Measurements from ENCODE around the gene PPEF2.
"Not testable (repeated sequence)": the region's sequence is repeated elsewhere in the genome, so short reads cannot be mapped to it uniquely, and the experiment has no call there.

Gene PPEF2

DNA sequence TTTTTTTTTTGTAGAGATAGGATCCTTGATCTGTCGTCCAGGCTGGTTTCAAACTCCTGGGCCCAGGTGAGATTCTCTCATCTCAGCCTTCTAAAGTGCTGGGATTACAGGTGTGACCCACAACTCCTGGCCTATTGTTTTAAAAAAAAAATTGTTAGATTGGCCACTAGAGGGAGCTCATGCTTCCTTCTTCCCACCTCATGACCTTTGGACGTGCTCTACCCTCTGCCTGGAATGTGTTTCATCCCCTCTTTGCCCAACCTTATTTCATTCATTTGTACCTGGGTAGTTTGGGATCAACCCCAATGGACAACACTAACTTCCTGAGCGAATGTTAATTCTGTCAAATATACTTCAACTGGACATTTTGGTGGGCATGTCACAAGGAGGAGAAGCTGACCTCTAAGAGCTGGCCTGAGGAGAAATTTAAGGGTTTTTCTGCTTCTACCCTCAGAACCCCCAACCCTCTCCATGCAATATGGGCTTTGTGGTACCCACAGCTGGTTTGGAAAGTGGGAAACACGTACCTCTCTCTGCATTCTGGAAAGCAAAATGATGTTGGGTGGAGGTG, 6.4 kb downstream of the PPEF2 start:
- no peak for DNase-seq

DNA sequence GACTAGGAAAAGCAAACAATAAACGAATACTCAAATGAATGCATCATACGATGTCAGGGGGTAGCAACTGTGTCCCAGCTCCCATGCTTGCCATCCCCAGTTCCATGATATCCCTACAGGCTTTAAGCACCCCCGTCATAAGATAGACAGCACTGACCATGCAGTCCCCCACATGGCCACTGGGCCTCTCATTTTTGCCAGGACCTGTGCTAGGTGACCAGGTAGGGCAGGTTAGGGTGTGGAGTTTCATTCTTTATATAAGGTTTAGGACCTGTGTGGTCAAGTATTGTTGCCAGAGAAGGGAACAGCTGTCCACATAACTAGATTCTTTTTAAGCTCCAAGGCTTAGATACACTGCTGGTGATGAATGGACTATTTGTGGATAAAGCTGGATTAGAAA, 9.7 kb downstream of the PPEF2 start:
- DNase-seq: no peak

DNA sequence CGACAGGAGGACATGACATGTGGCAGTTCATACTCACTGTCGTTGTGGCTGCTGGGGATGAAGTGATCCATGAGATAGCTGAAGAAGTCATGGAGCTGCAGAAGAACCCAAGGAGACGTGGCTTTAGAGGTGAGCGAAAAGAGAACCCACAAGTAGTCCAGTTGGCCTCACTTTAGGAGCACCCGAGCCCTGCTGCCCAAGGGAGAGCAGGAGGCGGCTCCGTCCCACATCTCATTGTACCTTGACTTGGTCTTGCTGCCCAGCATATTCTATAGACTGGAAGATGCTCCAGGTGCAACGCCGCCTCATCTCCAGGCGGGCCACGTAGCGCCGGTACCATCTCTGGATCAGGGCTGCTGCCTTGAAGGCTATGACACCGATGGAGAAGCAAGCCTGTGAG, 10.6 kb downstream of the PPEF2 start:
- no peak for DNase-seq

DNA sequence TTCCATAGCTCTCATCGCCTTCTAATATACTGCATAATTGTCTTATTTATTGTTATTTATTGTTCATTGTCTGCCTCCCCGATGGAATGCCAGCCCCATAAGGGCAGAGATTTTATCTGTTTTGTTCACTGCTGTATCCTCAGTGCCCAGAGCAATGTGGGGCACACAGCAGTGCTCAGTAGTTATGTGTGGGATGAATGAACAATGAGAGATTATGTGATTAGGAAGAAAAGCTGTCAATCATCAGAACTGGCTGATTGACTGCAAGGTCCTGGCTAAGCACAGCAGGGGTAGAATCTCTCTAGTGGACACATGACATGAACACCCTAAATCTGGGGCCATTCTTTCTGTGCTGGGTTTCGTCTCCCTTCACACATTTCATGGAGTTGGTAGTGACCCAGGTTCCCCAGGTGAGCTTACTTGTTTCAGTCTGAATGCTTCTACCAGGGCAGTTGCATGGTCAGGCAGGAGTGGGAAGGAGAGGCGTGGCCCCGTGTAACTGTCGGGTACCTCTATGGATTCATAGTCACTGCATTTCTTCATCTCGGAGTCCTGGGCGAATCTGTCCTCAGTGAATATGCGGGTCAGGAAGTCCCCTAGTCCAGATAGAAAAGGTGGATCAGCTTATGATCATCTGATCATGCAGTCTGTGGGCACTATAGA, 12.6 kb downstream of the PPEF2 start:
- DNase-seq: no peak

DNA sequence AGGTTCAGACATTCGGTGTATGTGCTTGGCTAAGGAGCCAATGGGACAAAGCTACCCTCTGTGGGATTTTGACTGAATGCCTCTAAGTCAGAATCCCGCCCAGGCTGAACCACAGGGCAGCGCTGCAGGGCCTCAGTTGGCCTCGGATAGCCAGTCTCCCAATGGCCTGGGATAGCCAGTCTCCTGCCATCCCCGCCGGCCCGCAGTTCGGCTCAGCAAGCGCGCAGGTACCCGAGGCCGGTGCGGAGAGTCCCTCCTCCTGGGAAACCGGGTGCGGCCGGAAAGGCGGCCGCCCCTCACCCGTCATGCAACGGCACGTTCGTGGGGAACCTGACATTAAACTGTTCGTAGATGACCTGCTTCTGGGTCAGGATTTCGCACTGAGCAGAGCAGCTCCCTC, 16.1 kb downstream of the PPEF2 start:
- no peak for DNase-seq

DNA sequence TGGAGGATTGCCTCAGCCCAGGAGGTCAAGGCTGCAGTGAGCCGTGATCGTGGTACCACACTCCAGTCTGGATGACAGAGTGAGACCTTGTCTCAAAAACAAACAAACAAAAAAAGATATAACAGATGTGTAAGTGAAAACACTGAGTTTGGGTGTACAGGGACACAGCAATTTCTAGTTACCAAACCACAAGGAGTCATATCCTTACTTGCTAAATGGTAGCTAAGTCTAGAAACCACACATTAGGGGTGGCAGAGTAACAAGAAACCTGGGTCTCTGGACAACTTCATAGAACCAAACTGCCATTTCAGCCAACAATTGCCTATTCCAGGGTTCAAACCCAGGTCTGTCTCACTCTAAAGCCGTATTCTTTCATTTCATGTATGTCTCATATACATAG, 20.8 kb downstream of the PPEF2 start:
- DNase-seq: no peak

DNA sequence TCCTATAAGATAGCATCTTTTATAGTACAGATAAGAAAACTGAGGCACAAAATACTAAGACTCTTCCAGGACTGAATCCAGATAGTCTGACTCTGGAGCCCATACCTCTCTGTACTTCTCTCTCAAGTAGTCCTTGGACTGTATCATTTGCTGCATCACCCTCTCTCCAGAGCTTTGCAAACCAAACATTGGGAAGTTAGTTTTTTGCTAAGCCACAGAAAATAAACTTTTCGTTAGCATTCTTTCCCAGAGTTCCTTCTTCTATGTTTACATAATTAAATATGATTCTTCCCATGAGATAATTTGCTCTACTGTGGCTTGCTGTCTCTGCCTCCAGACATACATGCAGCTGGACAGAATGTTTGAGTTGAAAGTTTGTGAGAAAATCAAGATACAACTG, 22.0 kb downstream of the PPEF2 start:
- no peak for DNase-seq

DNA sequence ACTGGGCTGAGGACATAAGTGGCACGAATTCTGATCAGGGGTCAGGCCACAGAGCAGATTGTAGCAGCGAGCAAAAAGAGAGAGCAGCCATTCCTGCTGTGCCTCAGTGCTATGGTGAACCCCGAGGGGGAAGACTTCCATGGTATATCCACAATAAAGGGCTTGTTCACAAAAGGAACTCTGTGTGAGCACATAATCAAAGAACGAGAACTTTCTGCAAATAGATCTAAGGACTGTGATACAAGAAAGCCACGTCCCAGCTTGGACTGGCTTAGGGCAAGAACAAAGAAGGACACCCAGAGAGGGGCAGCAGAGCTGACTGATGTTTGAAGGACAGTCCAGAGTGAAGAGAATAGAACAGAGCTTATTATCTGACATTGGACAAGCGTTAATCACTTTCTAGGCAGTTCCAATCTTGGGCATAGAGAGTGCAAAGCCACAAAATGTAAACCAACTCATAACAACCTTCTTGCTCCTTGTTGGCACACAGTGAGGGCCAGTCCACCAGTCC, 24.0 kb downstream of the PPEF2 start:
- DNase-seq: no peak

DNA sequence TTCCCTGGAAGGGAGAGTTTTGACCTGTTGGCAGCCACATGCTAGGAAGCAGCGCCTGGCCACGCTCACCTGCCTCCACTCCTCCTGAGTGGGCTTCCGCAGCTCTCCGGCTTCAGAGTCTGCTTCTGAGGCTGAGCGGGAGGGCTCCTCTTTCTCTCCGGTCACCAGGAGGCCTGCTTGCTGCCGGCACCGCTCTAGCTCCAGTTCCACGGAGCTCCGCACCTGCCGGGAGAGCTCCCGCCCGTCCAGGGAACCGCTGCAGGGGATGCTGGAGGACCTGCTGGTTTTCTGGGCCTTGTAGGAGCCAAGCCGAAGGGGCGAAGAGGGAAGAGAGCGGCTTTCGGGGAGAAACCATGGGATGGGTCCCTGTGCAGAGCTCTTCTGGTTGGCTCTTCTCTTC, 26.0 kb downstream of the PPEF2 start:
- no peak for DNase-seq

DNA sequence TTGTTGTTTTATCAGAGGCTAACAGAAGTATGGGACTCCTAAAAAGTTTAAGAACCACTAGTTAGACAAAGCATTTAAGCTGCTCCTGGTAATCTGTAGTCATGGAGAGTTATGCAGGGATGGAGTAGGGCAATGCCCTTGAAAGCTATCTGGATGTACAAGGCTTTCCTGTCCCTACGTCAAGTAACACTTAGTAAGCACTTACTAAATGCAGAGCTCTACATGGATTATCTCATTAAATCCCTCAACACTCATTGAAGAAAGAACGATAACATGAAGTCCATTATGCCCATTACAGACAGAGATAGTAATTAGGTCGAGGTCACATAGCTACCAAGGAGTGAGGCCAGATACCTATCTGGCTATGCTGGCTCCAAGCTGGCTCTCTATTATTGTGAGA, 33.2 kb downstream of the PPEF2 start:
- no peak for DNase-seq

DNA sequence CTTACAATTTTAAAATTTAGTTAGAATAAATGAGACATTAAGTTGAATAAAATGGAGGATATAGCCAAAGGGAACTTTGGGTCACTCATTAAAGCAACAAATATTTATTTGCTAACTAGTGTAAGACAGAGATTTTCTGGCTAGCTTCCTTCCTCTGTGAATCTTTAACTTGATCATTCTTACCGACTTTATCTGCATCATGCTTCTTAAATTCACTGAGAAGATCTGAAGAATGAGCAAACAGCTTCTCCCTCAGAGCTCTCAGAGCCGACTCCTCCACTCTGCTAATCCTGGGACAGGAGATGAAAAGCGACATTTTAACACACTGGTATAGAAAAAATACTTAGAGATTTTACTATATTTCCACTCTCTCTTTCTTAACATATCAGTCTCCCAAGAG, 35.1 kb downstream of the PPEF2 start:
- DNase-seq: no peak

DNA sequence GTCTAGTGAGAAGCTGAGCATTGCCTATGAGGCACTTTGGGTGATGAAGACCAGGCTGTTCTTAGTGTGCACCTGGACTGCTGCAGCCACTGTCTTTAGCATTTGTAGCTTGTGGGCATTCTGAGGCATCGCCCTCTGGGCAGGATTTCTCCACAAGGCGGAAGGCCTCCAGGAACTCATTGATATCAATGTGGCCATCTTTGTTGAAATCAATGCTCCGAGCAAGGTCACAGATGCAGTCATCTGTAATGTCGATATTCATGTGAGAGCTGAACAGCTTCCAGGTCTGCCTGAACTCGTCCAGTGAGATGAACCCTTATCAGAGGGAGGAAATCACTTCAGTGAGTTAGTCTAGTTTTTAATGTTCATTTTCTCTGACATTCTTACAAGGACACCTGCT, 41.6 kb downstream of the PPEF2 start:
- DNase-seq: no peak

DNA sequence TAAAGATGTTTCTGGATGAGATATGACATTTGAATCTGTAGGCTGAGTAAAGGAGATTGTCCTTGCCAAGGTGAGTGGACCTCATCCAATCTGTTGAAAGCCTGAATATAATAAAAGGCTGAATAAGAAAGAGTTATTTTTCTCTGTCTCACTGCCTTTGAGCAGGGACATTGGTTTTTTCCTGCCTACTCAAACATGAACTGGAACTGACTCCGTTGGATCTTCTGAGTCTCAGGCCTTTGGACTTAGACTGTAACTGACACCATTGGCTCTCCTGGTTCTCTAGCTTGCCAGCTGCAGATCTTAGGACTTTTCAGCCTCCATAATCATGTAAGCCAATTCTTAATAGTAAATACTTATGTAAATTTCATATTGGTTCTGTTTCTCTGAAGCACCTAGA, 43.5 kb downstream of the PPEF2 start:
- no peak for DNase-seq

DNA sequence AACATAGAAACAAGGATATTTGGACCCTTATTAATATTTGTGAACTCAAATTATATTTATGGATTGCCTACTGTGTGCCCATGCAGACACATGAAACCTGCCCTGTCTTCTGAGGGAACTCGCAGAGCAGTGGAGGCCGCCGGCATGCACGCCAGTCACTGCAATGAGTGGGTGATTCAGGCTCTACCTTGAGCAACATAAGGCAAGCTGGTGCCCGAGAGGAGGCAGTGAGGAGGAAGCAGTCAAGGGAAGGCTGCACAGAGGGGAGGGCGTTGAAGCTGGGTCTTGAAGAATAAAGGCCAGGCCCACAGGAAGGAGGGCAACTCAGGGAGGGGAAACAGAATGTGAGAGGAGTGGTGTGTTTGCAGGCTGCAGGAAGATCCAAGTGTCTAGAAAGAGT, 52.8 kb downstream of the PPEF2 start:
- DNase-seq: no peak

DNA sequence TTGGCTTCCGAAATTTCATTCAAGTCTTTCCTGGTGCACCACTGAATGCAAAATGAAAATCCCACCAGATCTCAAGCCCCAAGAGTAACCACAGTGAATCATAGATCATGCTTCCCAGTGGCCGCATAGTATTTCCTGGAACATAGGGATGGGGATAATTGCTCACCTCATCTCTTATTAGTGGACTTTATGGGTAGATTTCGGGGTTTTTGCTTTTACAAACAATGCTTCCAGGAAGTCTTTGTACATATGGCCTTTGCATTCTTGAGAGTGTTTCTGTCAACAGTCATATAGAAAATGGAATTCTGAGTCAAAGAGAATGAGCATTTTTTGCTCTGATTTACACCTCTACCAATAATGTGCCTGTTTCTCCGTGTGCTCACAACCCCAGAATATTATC, 53.4 kb downstream of the PPEF2 start:
- no peak for DNase-seq

DNA sequence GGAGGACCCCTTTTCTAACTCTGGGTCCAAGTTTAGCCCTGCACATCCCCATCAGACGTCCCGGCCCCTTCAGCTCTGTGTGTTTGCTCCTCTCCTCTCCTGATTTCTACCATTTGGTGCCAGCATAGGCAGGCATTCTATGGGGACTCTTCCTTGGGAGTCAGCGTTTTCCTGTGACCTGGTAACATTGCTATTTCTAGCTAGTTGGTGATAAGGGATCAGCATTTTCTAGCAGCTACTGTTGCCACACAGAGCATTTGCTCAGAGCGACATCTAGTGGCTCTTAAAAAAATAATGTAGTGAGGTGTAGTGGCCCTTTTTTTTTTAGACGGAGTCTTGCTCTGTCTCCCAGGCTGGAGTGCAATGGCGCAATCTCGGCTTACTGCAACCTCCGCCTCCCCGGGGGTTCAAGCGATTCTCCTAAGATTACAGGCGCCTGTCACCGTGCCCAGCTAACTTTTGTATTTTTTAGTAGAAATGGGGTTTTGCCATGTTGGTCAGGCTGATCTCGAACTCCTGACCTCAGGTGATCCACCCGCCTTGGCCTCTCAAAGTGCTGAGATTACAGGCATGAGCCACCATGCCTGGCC, 54.0 kb downstream of the PPEF2 start:
- not testable (repeated sequence) for DNase-seq

DNA sequence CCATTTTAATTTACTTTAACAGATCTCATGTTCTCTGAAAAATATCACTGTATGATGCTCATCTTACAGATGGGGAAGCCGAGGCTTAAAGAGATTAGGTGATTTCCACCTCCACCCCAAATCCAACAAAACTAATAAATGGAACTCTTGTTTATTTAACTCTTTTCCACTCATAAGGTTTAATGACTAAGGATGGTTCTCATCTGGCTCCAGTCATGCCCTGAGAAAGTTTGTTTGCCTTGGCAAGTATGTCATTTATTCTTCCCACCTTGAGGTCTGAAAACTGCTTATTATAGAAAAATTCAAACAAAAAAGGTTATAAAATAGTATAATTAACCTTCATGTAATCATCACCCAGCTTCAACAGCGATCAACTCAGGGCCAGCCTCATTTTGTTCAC, 56.3 kb downstream of the PPEF2 start:
- DNase-seq: no peak

DNA sequence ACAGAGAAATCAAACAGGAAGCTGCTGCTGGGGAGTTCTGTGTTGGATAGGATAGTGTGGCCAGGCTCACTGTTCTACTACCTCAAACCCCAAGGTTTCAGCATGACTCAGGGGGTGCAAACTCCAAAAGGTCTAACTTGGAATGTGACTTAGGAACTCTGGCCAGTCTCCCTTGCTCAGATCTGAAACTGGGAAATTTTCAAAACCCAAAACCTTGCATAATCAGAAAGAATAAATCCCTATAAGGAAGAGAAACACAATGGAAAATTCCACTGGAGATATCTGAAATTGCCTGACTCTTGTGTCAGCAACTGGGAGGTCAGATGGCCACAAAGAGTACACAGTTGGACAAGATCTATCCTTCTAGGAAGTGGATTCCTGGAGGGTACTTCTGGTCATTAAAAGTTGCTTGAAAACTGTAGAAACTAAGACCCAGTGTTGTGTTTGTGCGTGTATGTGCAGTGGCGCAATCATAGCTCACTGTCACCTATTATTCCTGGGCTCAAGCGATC, 58.0 kb downstream of the PPEF2 start:
- DNase-seq: no peak

DNA sequence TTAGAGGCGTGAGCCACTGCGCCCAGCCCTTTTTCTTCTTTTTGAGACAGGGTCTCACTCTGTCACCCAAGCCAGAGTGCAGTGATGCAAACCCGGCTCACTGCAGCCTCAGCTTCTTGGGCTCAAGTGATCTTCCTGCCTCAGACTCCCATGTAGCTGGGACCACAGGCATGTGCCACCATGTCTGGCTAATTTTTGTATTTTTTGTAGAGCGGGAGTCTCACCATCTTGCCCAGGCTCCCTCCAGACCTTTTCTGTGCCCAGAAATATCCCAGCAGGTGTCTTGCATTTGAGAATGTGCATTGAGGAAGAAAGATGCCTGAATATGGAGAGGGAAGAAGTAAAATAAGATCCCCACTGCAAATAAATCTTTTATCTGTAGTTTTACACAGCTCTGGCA, 58.7 kb downstream of the PPEF2 start:
- no peak for DNase-seq

DNA sequence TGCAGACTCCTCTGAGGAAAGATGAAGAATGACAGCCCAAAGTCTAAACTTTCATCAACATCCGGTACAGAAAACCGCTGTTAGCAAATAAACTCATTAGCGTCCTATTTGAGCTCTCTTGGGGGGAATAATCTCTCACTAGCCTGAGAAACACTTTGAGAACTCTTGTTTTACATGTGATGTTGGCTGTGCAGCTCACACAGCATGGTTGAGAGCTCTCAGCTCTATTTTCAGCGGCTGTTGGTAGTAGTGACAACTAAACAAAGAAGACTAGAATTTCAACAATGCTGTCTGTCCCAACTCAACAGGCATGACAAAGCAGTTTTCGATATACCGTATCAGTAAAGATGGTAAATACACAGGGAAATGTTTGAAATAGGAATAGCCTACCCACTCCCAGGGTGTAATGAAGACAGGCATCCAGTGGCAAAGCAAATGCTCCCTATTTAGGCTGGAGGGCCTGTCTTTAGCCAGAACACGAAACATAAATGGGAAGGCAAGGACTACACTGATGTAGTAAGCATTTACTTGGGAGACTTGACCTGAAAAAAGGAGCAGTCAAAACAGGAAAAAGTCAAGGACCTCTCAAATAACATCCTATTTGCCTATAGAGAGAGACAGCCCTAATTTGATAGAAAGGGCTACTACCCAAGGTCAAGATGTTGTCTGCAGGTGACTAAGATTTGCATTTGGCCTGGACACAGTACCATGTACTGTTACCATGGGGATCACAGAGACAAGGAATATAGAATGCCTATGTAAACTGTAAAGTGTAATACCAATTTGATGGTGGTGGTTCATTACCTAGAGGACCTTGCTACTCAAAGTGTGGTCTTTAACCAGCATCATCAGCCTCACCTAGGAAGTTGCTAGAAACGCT, 60.4 kb downstream of the PPEF2 start:
- no peak for DNase-seq

DNA sequence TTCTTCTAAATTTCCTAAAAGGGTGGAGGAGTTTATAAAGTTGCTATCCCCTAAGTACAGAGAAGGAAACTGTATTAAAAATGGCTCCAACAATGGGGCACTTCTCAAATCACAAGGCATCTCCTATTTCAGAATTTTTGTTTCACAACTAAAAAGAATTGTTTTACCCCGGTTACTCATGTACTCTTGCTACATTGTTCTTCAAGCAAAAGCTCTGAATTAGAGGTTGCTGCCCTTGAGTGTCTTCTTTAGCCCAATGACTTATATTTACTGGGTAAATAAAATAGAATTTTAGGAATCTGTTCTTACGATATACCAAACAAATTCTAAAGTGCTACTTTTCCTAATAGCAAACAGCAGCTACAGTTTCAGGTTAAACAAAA, 67.5 kb downstream of the PPEF2 start:
- no peak for DNase-seq

DNA sequence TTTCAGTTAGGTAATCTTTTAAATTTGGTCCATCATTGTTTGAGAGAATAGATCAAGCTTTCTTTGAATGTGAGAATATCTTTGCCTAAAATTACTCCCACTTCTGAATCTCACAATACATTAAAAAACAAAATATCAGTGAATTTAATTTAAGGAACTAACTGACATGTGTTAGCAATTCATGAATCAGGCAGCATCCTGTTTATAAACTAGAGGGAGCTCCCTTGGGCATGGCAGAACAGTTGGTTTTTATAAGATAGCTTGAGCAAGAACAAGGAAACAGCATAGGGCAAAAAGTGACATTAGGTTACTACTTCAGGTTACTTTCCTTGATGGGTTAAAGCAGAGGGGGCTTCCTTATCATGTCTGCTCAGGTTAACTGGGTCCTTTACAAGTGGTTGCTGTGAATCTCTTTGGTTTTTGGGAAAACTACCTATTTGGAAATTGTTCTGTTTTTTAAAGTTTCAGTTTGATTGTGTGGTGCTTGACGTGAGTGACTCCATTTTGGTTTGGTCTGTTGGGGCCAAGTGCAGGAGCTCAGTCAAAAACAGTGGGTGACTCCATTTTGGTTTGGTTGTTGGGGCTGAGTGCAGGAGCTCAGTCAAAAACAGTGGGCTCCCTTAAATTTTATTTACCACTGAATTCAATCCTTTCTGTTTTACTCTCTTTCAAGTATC, 68.0 kb downstream of the PPEF2 start:
- DNase-seq: no peak

DNA sequence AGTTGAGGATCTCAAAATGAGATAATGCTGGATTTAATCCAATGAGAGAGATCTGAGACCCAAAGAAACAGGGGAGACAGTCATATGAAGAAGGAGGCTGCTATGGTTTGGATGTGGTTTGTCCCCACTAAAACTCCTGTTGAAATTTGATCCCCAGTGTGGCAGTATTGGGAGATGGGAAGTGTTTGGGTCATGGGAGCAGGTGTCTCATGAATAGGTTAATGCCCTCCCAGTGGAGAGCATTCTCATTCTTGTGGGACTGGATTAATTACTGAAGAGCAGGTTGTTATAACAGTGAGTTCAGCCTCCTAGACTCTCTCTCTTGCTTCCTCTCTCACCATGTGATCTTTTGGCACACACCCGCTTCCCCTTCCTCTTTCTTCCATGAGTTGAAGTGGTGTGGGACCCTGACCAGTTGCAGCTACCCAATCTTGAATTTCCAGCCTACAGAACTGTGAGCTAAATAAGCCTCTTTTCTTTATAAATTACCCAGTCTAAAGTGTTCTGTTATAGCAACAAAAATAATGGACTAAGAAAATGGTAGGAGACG, 70.3 kb downstream of the PPEF2 start:
- DNase-seq: no peak

Measured in activated CD8-positive, alpha-beta memory T cell treated with anti-CD3 and anti-CD28 coated beads, Interleukin-2, amount 50 U/mL, for 48 hours (primary cell).